Esophagus squamous epithelium (tissue), 4 donors: Measurements from ENCODE around the gene SBF1.

ENCODE experiments used
- POLR2A ChIP-seq, 4 donors: fragments of 450-650 bp; IDR thresholded peaks; one replicate each; pipeline ENCODE4 v1.6.1; 2017; ENCODE audit warnings: antibody characterized with exemption in 4 of 4, mild to moderate bottlenecking in 4 of 4, moderate library complexity in 3 of 4
- TF ChIP-seq, protein P1 (sequence below), 6 experiments: fragments of 450-650 bp in 4 of 6; fragments of 200-600 bp in 2 of 6; sonication (generic) in 2 of 6; IDR thresholded peaks; one replicate each; pipeline ENCODE4 v1.5.1; 2016 to 2019; ENCODE audit warnings: antibody characterized with exemption in 6 of 6, mild to moderate bottlenecking in 4 of 6, moderate library complexity in 4 of 6

DNA sequence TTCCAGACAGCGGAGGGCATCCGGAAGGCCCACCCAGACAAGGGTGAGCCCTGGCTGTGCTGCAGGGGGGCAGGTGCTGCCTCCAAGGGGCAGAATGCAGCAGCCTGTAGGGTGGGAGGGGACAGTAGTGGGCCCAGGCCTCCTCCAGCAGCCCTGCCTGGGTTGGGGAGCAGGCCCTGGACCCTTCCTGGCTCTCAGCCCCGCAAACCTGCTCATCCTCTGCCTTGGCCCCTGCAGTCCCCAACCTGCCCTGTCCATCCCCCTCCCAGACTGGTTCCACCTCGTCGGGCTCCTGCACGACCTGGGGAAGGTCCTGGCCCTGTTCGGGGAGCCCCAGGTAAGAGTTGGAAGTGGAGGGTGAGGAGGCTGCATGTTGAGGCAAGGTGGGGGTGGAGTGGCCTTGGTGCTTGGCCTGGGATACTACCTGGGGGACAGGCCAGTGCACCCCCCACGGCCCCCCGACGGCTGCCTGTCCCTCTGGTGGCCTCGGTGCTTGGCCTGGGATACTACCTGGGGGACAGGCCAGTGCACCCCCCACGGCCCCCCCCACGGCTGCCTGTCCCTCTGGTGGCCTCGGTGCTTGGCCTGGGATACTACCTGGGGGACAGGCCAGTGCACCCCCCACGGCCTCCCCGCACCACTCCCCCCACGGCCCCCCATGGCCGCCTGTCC lies 13.3 kb upstream of the SBF1 start:
- TF ChIP-seq POLR2A (IDR thresholded peaks at IDR 0.05), result no peak
- TF ChIP-seq, protein P1, sequence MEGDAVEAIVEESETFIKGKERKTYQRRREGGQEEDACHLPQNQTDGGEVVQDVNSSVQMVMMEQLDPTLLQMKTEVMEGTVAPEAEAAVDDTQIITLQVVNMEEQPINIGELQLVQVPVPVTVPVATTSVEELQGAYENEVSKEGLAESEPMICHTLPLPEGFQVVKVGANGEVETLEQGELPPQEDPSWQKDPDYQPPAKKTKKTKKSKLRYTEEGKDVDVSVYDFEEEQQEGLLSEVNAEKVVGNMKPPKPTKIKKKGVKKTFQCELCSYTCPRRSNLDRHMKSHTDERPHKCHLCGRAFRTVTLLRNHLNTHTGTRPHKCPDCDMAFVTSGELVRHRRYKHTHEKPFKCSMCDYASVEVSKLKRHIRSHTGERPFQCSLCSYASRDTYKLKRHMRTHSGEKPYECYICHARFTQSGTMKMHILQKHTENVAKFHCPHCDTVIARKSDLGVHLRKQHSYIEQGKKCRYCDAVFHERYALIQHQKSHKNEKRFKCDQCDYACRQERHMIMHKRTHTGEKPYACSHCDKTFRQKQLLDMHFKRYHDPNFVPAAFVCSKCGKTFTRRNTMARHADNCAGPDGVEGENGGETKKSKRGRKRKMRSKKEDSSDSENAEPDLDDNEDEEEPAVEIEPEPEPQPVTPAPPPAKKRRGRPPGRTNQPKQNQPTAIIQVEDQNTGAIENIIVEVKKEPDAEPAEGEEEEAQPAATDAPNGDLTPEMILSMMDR (IDR thresholded peaks at IDR 0.05), result no peak
